ENCODE measurements around the gene IL27RA.

The IL27RA gene

GRCh38 chr19:14073261-14073924 lies 41.8 kb downstream of the IL27RA start (continued):
- TF ChIP-seq ZNF169 (tag by site-specific recombination; IDR thresholded peaks at IDR 0.05) (no peak), ZNF280D (tag by site-specific recombination; IDR thresholded peaks at IDR 0.05) (no peak), ZNF518A (tag by site-specific recombination; conservative IDR thresholded peaks at IDR 0.05; ENCODE audit: low read depth) (no peak), ZNF596 (tag by site-specific recombination; IDR thresholded peaks at IDR 0.05) (no peak), ZNF416 (tag by site-specific recombination; IDR thresholded peaks at IDR 0.05) (no peak), ZNF423 (tag by site-specific recombination; IDR thresholded peaks at IDR 0.05) (no peak), ZNF529 (tag by site-specific recombination; IDR thresholded peaks at IDR 0.05; ENCODE audit: insufficient replicate concordance) (no peak), KLF1 (tag by site-specific recombination; IDR thresholded peaks at IDR 0.05) (no peak), ZNF701 (tag by site-specific recombination; IDR thresholded peaks at IDR 0.05) (no peak), ZNF221 (tag by site-specific recombination; IDR thresholded peaks at IDR 0.05; ENCODE audit: borderline replicate concordance) (no peak), ZNF140 (tag by site-specific recombination; IDR thresholded peaks at IDR 0.05) (no peak), ZBTB7A (tag by site-specific recombination; IDR thresholded peaks at IDR 0.05; ENCODE audit: low read depth) (no peak; the same call in 1 of the 2 replicates), ZNF623 (tag by site-specific recombination; IDR thresholded peaks at IDR 0.05) (no peak), ZNF354C (tag by site-specific recombination; IDR thresholded peaks at IDR 0.05; ENCODE audit: borderline replicate concordance, low read depth) (no peak), SP2 (tag by site-specific recombination; IDR thresholded peaks at IDR 0.05) (0 out of 2 replicates have a peak, but pooled peaks have one; percentile 18), MZF1 (tag by site-specific recombination; IDR thresholded peaks at IDR 0.05; ENCODE audit: borderline replicate concordance) (no peak), ZBTB8A (tag by site-specific recombination; IDR thresholded peaks at IDR 0.05) (peak; percentile 74; the same call in 1 of the 2 replicates), ZNF366 (tag by site-specific recombination; conservative IDR thresholded peaks at IDR 0.05) (no peak), KLF8 (tag by site-specific recombination; IDR thresholded peaks at IDR 0.05) (no peak; the same call in 1 of the 2 replicates), ZNF664 (tag by site-specific recombination; IDR thresholded peaks at IDR 0.05) (no peak), ZBTB17 (tag by site-specific recombination; IDR thresholded peaks at IDR 0.05) (peak; percentile 39; the same call in 1 of the 2 replicates), ZNF112 (tag by site-specific recombination; IDR thresholded peaks at IDR 0.05) (no peak), MEIS1 (CRISPR knock-in tag; IDR thresholded peaks at IDR 0.05; ENCODE audit: borderline replicate concordance) (no peak), ZNF18 (tag by site-specific recombination; IDR thresholded peaks at IDR 0.05) (no peak), ZNF114 (tag by site-specific recombination; IDR thresholded peaks at IDR 0.05) (no peak), ZBTB26 (tag by site-specific recombination; optimal IDR thresholded peaks at IDR 0.05) (peak; percentile 77), ZNF311 (tag by site-specific recombination; IDR thresholded peaks at IDR 0.05; ENCODE audit: borderline replicate concordance) (no peak), ZNF776 (tag by site-specific recombination; IDR thresholded peaks at IDR 0.05; ENCODE audit: borderline replicate concordance) (no peak), ZFP41 (tag by site-specific recombination; IDR thresholded peaks at IDR 0.05; ENCODE audit: borderline replicate concordance) (no peak), TRIM28 (IDR thresholded peaks at IDR 0.05; ENCODE audit: borderline replicate concordance, low read length) (no peak)

Measured in HEK293 (cell line).